ENCODE results near the gene PDE4D.

- no peak for TF ChIP-seq CTCF (IDR thresholded peaks at IDR 0.05; ENCODE audit: insufficient read depth, low read depth, low read length)
- TF ChIP-seq EZH2 (IDR thresholded peaks at IDR 0.05; ENCODE audit: insufficient read depth, low read length), result no peak
These were observed 824.0 kb downstream of the PDE4D start for GRCh38 chr5:59069438-59070079.

Data from astrocyte (in vitro differentiated cells and primary cell).